BE2C (cell line): ENCODE measurements around the gene INTS14.
A peak's percentile ranks its signal among the peaks of the same experiment; 100 is the strongest.

Experiments used
- DNase-seq: peaks from one replicate; pipeline ENCODE4 v3.0.0-alpha.2; 2020
- H3K27me3 ChIP-seq: fragments of 250-450 bp; sonication (Bioruptor Pico); 2 replicates; pipeline ENCODE4 v1.5.1; 2020; ENCODE audit warnings: mild to moderate bottlenecking
- H3K36me3 ChIP-seq: fragments of 250-450 bp; sonication (Bioruptor Pico); 2 replicates; pipeline ENCODE4 v1.5.1; 2020; ENCODE audit warnings: mild to moderate bottlenecking
- H3K4me1 ChIP-seq: fragments of 250-450 bp; sonication (Bioruptor Pico); 2 replicates; pipeline ENCODE4 v1.5.1; 2020
- H3K4me3 ChIP-seq: 2 replicates; pipeline ENCODE4 v1.5.1; 2011; ENCODE audit warnings: low read depth, low read length
- H3K9me3 ChIP-seq: fragments of 250-450 bp; sonication (Bioruptor Pico); 2 replicates; pipeline ENCODE4 v1.5.1; 2020
- CTCF ChIP-seq: IDR thresholded peaks from 2 replicates; pipeline ENCODE4 v1.5.1; 2012; ENCODE audit warnings: mild to moderate bottlenecking, low read depth, low read length

INTS14 gene

GRCh38 chr15:65540314-65540713 is 70.6 kb downstream of the INTS14 start:
- no peak for DNase-seq
- no peaks in the 10 kb centered on the region for H3K9me3 ChIP-seq
- H3K4me3 ChIP-seq, result no peak overlapping the region
- no peaks in the 10 kb centered on the region for H3K4me1 ChIP-seq
- H3K36me3 ChIP-seq, result peaks cover 14% of the 10 kb centered on the region
- H3K27me3 ChIP-seq, result no peaks in the 10 kb centered on the region
- TF ChIP-seq CTCF, result no peak

GRCh38 chr15:65535192-65535591 is 75.7 kb downstream of the INTS14 start:
- Histone ChIP-seq H3K27me3 (no peaks in the 10 kb centered on the region), H3K4me1 (no peaks in the 10 kb centered on the region), H3K4me3 (no peak overlapping the region), H3K36me3 (peaks cover 19% of the 10 kb centered on the region), H3K9me3 (no peaks in the 10 kb centered on the region)
- no peak for TF ChIP-seq CTCF
- DNase-seq, result no peak

GRCh38 chr15:65533057-65533756 is 77.7 kb downstream of the INTS14 start:
- no peaks in the 10 kb centered on the region for H3K27me3 ChIP-seq
- peaks cover 19% of the 10 kb centered on the region for H3K36me3 ChIP-seq
- H3K9me3 ChIP-seq, result no peaks in the 10 kb centered on the region
- no peaks in the 10 kb centered on the region for H3K4me1 ChIP-seq
- H3K4me3 ChIP-seq, result no peak overlapping the region
- TF ChIP-seq CTCF, result no peak
- DNase-seq, result no peak

- H3K4me3 ChIP-seq, result no peak overlapping the region
- H3K9me3 ChIP-seq, result no peaks in the 10 kb centered on the region
- DNase-seq, result no peak
- H3K4me1 ChIP-seq, result no peaks in the 10 kb centered on the region
- H3K27me3 ChIP-seq, result no peaks in the 10 kb centered on the region
- peaks cover 19% of the 10 kb centered on the region for H3K36me3 ChIP-seq
- TF ChIP-seq CTCF, result no peak
Measured at GRCh38 chr15:65532738-65533051, 78.2 kb downstream of the INTS14 start.

GRCh38 chr15:65530318-65531111 is 80.4 kb downstream of the INTS14 start, which contains the start of gene HACD3:
Gene HACD3 (plus strand): TSS chr15:65530463. CDS start chr15:65530632, 169 bp downstream.
- no peaks in the 10 kb centered on the region for H3K27me3 ChIP-seq
- peak within 1 kb of the TSS; percentile 93 for H3K4me3 ChIP-seq
- DNase-seq, result peak; percentile 99
- TF ChIP-seq CTCF, result no peak
- H3K9me3 ChIP-seq, result no peaks in the 10 kb centered on the region
- H3K4me1 ChIP-seq, result no peaks in the 10 kb centered on the region
- peaks cover 5% of the 10 kb centered on the region; the same call in 1 of the 2 replicates for H3K36me3 ChIP-seq

- no peaks in the 10 kb centered on the region for H3K9me3 ChIP-seq
- no peak for DNase-seq
- no peaks in the 10 kb centered on the region for H3K4me1 ChIP-seq
- no peak for TF ChIP-seq CTCF
- H3K4me3 ChIP-seq, result peak overlapping the region; percentile 93
- no peaks in the 10 kb centered on the region for H3K27me3 ChIP-seq
- H3K36me3 ChIP-seq, result peaks cover 5% of the 10 kb centered on the region; the same call in 1 of the 2 replicates
Measured at GRCh38 chr15:65529762-65530317, 81.1 kb downstream of the INTS14 start.
